Measurements from ENCODE around the gene DGCR6. TPM values are rescaled to one million over a fixed set of nuclear protein-coding genes. Genes with fewer than 3 reads are reported as not detected.
A peak's percentile ranks its signal among the peaks of the same experiment; 100 is the strongest.
"Not testable (repeated sequence)": the region's sequence is repeated elsewhere in the genome, so short reads cannot be mapped to it uniquely, and the experiment has no call there.

DGCR6 gene
- total RNA-seq (2014; rRNA removed; shearing (Covaris generic)): 0.70 and 2.2 TPM in 2 replicates

DNA sequence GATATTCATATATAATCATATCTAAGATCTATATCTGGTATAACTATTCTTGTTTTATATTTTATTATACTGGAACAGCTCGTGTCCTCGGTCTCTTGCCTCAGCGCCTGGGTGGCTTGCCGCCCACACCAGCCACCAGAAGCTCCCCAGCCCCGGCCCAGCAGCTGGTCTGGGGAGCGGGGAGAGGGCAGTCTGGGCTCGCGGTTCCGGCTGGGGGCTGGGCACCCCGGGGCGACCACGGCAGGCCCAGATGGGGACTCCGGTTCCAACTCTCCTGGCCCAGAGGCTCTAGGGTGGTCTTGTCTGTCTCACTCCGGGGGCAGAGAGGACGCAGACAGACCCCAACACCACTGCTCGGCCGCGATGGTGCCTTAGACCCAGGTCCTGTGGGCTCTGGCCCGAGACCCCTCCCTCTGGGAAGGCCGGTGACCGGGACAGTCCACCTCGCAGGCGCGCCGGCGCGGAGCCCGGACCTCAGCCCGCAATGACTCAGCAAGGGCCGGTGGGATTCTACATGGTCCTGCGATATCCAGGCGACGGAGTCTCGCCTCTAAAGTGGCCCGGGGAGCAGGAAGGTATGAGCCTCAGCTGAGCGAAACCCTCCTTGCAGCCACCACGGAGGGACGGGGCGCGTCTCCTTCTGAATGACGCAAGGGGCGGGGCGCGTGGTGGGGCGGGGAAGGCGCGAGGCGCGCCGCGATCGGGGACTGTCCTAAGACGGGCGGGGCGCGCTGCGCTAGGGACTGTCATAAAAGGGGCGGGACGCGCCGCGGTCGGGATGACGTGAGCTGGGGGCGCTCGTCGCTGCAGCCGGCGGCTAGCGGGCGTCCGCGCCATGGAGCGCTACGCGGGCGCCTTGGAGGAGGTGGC lies at the start of gene DGCR6:
Gene DGCR6, plus strand, starts transcription at position 781 of the 870 bp plus-strand sequence. Its CDS starts 55 bp downstream, at position 836.
- no peak for DNase-seq (ENCODE audit: low spot score)

DNA sequence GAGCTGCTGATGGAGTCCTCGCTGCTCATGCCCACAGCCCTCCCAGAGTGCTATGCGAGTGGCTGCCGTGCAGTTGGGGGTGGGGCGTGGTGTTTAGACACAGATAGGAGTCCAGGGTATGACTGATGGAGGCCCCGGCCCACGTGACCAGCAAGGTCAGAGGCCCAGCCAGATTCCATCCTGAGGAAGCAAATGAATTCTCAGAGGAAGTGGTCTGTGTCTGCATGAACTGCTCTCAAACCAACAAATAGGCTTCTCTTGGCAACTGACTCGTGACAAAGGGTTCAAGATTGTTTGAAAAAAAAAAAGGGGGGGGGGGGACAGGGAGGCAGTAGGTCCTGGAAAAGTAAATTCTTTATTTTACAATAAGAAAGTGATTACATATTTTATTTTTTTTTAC lies 46.8 kb upstream of the DGCR6 start:
- DNase-seq (ENCODE audit: low spot score): not testable (repeated sequence)

DNA sequence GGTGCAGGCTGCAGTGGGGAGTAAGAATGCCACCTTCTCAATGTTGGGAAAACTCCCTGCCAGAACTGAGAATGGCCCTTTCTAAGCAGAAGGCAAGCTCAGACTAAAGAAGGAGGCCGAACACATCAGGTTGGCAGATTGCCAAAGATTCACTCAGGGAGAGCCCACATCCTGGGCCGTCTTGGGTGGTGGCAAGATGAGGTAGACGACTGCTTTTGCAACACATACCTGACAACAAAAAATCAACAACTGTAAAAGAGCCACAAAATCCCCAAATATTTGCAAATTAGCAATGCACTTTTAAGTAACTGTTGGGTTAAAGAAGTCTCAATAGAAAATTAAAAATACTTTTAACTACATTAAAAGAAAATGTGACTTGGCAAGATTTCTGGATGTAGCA lies 24.9 kb upstream of the DGCR6 start:
- DNase-seq (ENCODE audit: low spot score): peak; percentile 0

DNA sequence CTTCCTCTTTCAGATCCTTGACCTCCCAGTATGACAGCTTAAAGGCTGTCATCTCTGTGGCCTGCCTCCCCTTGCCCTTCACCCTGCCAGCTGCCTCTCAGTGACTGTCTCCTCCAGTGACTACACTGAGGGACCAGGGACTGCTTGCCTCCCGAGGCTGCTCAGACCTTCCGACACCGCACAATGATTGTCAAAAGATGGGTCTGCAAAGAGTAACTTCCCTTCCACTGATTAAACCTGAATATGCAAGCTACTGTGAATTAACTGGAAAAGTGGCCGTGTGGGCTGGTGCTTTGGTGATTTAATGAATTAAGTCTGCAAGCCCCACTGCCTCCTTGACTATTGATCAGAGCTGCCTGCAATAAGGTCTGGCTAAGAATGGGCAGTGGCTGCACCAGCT lies 21.7 kb upstream of the DGCR6 start:
- DNase-seq (ENCODE audit: low spot score): not testable (repeated sequence)

DNA sequence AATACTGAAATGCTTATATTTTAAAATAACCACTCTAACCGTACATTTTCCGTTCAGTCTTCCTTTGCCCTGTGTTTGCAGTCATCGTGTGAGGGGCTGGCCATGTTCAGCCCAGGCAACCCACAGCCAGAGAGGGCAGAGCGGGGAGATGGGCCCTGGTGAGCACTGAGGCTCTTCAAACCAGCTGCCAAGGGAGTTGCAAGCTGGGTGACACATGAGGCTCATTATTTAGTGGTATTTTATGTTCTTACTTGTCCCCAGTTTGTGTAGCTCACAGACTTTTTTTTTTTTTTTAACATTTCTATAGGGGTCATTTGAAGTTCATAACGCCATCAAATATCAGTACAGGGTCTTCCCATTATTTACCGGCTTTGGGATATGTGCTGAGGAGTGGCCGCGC lies 18.0 kb upstream of the DGCR6 start:
- no peak for DNase-seq (ENCODE audit: low spot score)

DNA sequence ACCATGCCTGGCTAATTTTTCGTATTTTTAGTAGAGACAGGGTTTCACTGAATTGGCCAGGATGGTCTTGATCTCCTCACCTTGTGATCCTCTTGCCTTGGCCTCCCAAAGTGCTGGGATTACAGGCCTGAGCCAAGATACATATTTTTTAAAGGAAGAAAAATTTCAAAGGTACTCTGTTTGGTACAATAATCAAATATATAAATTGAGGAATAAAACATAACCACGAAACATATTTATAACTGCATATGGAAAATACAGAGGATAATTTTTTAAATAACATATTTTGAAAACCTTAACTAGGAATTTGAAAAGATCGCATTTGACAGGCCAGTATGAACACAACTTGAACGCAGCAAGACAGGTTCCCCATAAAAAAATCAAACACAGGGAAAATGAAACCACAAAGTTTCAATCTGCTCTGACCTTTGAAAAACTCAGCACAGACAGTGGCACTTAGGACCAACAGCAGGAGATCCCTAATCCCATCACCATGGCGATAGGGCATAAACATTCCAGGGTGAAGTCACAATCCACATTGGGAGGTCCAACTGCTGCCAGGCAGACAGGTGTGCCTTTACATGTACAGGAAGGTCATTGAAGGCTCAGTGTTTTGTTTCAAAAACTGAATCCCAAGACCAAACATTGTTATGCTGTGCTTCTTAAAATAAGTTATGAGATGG lies 15.5 kb upstream of the DGCR6 start:
- not testable (repeated sequence) for DNase-seq (ENCODE audit: low spot score)

DNA sequence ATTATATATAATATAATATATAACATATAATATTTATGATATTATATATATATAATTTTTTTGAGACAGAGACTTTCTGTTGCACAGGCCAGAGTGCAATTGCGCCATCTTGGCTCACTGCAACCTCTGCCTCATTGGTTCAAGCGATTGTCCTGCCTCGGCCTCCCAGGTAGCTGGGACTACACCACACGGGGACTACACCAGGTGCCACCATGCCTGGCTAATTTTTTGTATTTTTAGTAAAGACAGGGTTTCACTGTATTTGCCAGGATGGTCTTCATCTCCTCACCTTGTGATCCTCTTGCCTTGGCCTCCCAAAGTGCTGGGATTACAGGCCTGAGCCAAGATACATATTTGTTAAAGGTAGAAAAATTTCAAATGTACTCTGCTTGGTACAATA lies 12.3 kb upstream of the DGCR6 start:
- not testable (repeated sequence) for DNase-seq (ENCODE audit: low spot score)

DNA sequence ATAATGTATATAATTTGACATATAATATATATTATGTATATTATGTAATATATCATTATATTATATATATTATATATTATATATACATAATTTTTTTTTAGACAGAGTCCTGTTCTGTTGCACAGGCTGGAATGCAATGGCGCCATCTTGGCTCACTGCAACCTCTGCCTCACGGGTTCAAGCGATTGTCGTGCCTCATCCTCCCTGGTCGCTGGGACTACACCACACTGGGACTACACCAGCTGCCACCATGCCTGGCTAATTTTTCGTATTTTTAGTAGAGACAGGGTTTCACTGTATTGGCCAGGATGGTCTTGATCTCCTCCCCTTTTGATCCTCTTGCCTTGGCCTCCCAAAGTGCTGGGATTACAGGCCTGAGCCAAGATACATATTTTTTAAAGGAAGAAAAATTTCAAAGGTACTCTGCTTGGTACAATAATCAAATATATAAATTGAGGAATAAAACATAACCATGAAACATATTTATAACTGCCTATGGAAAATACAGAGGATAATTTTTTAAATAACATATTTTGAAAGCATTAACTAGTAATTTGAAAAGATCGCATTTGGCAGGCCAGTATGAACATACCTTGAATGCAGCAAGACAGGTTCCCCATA lies 10.0 kb upstream of the DGCR6 start:
- DNase-seq (ENCODE audit: low spot score): not testable (repeated sequence)

DNA sequence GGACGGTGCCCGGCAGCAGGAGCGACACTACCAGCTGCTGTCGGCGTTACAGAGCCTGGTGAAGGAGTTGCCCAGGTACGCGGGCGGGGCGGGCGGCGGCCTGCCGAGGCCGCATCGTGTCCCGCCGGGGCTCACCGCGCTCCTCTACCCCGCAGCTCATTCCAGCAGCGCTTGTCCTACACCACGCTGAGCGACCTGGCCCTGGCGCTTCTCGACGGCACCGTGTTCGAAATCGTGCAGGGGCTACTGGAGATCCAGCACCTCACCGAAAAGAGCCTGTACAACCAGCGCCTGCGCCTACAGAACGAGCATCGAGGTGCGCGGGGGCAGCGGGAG lies 258 bp downstream of the DGCR6 start:
- DNase-seq (ENCODE audit: low spot score): not testable (repeated sequence)

DNA sequence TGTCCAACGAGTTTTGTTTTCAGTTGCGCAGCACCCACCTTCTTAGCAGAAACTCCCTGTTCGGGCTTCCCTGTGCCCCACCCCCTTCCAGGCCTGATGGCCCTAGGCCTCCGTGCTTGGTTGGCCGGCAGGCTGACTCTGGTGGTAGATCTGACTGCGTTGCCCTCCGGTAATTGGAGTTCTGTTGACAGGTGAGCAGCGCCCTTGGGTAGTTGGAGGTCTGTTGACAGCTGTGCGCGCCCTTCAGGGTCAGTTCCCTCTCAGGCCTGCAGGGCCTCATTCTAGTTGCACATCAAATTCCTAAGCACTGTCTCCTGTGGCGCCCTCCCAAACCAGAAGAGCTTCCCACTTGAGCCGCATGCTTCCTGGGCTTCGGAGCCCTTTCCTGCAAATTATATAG lies 776 bp downstream of the DGCR6 start:
- no peak for DNase-seq (ENCODE audit: low spot score)

DNA sequence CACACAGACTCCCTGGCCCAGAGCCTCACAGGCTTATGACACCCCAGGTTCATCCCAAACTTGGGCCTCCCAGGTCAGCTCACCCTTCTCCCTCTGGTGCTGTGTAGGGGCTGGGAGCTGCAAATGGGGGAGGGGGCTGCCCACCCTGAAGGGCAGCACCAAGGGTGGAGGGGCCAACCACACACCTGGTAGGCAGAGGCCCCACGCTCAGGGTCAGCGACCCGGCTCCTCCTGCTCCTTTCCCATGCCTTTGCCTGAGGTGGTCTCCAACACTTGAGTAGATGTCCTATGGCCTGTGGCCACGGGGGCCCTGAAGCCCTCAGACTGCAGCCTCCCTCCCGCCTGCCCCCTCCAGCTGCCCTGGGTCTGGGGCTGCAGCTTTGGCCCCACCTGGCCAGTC lies 3.4 kb downstream of the DGCR6 start:
- no peak for DNase-seq (ENCODE audit: low spot score)

DNA sequence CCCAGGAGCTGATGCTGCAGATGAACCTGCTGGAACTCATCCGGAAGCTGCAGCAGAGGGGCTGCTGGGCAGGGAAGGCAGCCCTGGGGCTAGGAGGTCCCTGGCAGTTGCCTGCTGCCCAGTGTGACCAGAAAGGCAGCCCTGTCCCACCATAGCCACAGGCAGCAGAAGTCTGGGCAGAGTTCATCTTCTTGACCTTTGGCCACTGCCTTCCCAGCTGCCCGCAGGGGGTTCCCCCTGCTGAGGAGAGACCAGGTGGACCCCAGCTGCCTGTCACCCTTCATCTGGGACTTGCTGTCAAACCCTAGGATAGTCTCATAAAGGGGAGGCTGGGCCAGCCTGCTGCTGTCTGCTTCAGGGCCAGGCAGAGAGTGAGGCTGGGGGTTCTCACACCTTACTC lies 5.4 kb downstream of the DGCR6 start:
- not testable (repeated sequence) for DNase-seq (ENCODE audit: low spot score)

DNA sequence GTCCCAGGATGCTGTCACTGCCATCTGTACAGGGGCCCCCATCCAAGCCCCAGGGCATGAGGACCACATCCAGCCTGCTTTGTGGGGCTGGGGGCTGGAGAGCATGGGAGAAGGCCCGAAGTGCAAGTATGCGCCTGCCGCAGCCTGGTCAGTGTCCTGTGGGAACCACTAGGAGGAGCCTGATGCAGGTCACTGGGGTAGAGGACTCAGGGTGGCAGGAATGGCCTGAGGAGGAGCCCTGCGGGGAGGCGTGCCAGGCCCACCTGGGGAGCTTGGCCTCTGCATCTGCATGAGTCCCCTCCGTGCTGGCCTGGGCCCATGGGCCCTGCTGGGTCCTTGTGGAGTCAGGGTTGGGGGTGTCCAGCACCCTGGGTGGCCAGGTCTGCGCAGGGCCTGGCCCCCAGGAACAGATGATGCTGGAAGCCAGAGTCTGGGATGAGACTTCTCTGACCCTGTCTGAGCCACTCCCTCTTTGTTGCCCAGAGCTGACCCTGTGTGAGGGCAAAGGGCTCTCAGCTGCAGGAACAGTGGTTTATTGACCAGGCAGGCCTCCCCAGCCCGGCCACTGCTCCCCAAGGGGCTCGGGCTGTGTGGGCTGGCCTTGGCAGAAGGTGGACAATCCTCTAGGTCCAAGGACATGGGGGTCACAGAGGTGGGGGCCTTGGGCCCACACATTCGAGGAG lies 6.3 kb downstream of the DGCR6 start:
- DNase-seq (ENCODE audit: low spot score): not testable (repeated sequence)

DNA sequence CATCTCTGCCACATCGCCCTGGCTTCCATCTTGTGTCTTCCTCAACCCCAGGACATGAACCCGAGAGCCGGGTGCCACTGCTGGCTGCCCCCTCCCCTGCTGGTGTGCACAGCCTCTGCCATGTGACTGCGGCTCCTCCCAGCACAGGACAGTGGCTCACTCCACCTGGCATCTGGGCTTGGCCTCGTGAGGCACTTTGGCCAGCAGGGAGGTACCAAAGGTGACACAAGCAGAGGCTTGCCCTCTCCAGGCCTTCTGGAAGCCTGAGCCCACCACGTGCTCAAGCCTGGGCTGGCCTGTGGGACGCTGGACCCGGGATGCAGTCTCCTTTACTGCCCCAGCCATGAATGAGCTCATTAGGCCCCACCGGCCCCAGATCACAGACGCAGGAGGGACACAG lies 8.4 kb downstream of the DGCR6 start:
- DNase-seq (ENCODE audit: low spot score): not testable (repeated sequence)

DNA sequence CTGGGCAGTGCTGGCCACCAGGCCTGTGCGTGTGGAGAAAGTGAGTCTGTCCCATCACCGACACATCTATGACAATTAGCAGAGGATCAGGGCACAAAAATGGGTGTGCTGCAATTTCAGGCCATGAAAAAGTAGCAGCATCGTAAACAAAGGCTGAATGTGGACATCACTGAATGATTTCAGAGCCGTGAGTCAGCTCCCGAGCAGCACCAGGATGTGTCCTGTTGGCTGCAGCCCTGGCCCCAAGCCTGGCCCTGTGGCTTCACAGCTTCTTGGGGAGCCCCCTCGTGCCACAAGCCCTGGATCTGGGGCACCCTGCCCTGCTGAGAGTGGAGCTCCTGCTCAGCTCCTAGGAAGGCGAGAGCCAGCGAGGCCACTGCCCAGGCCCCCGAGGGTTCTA lies 9.4 kb downstream of the DGCR6 start:
- DNase-seq (ENCODE audit: low spot score): not testable (repeated sequence)

DNA sequence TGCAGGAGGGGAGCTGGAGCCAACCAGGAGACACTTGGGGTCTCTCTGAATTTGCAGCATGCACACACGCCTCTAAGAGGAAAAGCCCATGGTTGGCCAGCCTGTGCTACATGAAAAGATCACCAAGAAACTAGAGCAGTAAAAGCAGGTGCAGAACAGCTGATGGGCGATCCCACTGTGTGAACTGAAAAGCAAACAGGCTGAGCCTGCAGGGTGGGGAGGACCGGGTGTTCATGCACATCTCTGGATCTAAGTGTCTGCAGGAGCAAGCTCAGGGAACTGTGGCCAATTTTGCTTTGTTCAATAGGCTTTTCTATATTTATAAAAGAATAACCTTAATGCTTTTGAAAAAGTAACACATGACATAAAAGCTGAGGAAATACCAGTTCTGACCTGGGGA lies 11.7 kb downstream of the DGCR6 start:
- not testable (repeated sequence) for DNase-seq (ENCODE audit: low spot score)

DNA sequence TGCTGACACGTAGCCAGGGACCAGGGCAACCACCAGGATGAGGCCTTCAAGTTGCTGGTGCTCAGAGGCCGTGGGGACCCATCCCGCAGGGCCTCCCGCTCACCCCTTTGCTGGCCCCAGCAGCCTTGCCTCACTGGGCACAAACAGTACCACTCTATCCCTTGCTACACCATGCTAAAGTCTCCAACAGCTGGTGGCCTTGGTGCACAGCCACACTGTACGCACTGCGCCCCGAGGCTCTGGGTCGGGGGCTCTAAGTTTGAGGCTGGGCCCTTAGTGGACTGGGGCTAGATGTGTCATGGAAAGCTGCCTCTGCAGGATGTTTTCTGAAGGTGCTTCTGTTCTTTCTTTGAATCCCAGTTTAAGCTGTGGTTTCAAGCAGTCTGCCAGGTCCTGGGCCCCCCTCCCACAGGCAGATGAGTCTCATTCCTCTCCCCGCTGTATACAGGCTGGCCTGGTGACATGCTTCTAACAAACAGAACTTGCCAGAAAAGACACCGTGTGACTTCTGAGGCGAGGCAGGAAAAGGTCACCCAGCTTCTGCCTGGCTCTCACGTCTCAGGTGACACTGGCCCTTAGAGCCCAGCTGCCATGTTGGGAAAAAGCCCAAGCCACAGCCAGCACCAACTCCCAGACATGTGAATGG lies 14.3 kb downstream of the DGCR6 start:
- not testable (repeated sequence) for DNase-seq (ENCODE audit: low spot score)

DNA sequence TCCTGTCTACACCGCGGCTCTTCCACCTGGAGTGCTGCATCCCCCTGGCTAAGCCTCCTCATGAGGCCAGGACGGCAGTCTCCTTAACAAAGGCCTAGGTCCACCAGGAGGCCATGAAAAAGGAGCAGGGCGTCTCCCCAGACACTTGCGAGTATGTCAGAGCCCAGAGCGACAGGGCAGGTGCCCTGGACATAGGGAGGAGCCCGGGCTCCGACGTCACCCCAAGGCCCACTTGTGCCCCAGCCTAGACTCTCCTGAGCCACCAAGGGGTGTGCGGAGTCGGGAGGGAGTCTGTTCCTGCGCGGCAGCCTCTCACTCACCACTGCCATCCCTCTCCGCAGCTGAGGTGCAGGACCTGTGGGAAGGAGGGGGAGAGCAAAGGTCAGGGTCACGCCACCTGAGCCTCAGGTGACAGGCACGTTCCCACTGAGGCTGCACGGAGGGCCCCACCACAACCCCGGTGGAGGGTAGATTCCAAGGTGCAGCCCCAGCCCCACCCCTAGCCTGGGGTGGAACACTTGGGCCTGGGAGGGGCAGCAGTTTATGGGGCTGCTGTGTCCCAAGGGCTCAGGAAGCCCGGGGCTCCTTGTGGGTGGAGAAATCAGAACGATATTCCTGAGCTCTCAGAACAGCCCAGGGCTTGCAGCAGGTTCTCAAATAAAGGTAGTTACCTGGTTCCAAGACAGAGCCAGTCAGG lies 19.4 kb downstream of the DGCR6 start:
- no peak for DNase-seq (ENCODE audit: low spot score)

DNA sequence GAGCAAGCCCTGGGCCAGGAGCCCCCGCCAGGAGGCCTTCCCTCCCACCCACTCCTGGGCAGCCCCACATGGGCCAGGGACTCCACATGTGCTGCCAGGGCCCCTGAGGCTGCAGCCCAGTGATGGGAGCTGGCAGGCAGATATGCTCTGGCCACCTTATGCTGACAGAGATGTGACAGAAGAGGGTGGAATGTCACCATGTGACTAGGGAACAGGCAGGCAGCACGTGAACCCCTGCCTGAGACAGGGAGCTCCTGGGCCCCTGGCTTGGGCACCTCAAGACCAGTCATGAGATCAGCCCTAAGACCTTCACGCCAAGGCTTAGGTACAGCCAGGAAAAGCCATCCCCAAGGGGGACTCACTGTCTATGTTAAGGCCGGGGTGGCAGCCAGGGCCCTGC lies 20.9 kb downstream of the DGCR6 start:
- no peak for DNase-seq (ENCODE audit: low spot score)

DNA sequence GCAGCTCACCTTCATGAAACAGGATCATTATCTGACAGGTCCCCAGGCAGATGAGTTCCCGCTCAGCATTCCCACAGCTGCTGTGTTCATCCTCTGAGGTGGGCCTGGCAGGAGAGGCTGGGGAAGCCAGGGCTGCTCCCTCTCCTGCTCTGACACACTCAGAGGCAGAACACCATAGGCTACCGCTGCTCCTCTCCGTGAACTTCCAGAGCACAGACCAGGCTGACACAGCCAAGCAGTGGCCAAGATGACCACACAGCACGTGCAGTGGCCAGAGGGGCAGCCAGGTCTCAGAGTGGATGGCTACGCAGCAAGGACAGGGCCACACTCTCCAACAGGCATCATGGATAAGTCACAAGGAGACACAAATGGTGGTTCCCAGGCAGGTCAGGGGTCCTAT lies 21.5 kb downstream of the DGCR6 start:
- DNase-seq (ENCODE audit: low spot score): no peak

DNA sequence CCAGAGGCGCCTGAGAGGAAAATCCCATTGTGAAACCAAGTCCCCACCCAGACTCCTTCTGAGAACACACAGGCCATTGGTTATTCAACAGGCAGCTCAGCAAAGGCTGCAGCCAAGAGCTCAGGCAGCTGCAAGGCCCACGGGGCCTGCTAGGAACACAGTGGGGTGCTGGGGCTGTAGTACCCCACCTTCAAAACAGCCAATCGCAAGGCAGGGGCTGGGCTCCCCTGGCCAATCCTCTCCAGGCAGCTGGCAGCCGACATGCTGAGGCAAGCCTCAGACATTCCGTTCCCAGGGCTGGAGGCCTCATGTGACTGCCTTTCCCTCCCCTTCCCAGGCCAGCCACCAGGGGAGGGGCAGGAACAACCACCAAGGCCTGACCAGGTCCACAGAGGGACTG lies 23.3 kb downstream of the DGCR6 start:
- DNase-seq (ENCODE audit: low spot score): no peak

Measured in HT-29 (cell line).